Measurements from ENCODE around the gene PPP4R4.
A peak's percentile ranks its signal among the peaks of the same experiment; 100 is the strongest.

Gene PPP4R4

DNA sequence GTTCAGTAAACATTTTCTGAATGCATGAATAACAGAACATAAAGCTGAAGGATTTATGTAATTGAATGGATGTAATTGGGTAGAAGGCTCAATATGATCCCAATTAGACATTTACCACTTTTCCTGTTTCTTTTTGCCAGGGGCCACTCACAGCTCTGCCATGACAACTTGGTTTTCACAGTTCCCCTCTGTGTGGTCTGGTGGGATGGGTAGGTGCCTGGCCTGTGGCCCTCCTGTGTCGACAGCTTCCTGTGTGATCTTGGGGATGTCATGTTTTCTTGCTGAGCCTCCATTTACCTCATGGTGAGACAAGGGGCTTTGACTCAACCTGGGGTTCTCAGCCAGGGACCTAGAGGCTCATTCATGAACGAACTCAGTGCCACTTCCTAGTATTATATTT lies 131.5 kb downstream of the PPP4R4 start:
- DNase-seq (ENCODE audit: low spot score) = no peak
- FAIRE-seq = no peak

DNA sequence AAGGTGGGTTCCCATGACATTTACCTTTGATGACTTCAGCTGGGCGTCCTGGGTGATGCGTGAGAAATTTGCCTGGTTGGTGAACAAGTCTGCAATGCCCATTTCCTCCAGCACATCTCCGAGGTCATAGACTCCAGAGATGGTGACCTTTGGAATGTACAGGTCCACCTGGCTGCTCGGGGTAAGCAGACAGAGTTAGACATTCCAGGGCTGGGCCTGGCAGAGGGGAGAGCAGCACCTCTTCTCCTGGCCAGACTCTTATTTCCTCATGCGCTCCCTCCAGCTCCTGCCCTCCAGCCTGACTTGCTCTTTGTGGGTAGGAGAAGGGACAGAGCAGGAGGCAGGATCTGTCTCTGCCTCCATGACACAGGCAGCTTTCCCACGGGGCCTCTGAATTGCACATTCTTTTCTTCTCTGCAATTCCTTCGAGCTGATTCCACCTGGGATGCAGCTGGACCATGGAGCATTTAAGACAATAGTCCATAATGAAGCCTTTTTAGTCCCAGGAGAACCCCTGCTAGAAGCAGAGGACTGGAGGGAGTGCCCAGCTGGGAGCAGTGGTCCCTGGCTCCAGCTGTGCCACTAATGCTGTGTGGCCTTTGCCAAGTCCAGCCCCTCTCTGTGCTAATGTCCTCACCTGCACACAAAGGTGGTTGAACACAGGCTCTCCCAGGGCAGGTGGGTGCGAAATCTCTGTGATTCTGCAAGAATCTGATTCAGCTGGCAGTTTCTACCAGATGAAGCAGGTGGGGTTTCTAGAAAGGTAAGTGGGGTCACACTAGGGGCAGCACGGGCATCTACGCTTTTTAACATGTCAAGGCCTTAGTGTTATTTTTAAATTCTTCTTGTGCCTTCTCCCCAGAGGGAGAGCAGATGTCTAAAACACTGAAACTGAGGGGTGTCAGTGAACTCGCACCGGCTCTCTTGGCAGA lies 132.2 kb downstream of the PPP4R4 start:
- no peak for DNase-seq (ENCODE audit: low spot score)
- no peak for FAIRE-seq

DNA sequence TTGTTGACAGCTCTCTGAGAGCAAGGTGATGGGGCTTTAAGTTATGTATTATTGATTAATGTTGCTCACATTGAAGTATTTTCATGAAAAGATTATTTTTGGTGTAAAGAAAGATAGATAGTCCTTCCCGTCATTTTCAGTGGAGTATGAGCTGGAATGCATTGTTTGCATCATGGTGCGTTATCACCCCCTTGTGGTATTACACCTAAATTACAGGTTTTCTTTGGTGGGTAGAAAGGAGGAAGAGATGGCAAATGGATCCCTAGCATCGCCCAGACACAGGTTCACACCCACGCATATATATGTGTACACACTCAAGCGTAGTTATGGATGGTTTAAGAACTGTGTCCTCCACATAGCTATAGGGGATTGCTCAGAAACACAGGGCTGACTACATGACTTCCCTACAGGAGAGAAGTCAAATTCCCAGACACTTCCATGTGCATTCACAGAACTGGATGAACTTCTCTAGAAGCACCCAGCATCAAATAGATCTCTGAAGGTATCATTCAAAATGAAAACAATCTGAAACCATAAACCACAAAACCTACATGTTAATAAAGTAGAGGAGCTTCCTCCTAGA lies 133.4 kb downstream of the PPP4R4 start:
- no peak for FAIRE-seq
- DNase-seq (ENCODE audit: low spot score) = peak; percentile 4

DNA sequence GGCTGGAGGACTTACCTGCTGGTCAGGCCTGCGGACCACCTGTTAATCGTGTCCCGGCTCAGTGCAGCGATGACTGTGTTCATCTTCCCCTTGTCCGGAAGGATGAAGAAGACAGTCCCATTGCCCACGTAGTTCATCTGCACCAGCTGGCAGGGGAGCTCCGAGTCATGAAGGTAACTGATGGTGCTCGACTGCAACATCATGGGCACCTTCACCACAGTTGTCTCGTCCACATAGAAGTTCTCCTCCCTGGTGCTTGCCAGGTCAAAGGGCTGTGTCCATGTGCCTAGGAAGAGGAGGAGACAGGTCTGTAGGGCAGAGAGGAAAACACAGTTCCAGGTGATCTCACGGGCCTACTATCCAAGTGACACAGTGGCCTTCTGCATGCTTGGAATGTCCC lies 135.6 kb downstream of the PPP4R4 start:
- no peak for DNase-seq (ENCODE audit: low spot score)
- no peak for FAIRE-seq

DNA sequence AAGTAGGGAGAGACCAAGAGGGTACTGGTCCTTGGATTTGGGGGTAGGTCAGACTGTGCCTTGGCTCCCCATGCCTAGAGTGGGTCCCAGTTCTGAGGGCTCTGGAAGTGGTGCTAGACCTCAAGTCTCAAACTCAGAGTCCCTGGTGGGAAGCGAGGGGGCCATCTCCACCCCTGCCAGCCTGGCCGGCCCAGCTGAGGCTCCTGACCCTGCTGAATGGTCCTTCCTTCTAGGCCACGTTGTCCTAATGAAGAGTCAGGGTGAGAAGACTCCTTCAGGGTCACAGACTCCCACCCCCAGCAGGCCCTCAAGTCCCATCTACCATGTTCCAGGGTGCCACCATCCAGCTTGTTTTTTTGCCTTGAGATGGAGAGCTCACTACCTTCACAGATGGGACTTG lies 136.1 kb downstream of the PPP4R4 start:
- no peak for FAIRE-seq
- no peak for DNase-seq (ENCODE audit: low spot score)

DNA sequence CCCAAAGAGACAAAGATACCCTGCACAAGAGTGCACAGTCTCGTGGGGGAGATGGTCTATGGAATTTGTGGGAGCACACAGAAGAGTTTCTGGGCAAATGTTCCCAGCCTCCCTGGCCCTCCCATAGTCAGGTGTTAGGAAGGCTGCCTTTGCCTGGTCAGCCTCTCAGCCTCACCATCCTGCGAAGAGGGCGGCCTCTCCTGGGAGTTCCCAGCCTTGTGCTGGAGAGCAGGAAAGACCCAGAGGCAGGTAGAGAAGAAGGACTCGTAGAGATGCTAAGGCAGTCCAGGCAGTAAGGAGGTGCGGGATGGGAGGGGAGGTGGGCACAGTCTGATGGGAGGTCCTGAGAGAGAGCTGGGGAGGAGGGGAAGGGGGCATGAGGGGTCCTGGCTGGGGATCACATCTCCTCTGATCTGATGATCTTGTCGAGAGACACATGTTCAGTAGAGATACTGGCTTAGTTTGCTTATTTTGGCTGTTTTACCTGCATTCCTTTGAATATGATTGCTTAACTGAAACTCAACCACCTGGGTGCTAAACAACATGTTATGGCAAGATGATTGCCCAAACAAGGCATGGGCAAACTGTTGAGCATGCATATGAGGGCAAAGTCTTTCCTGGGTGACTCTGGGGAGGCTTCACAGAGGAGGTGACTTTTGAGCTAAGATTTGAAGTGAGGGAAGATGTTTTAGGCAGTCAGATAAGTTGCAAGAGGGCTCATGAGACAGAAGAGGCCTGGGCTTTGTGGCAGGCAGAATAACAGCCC lies 138.5 kb downstream of the PPP4R4 start:
- no peak for FAIRE-seq
- DNase-seq (ENCODE audit: low spot score) = no peak

DNA sequence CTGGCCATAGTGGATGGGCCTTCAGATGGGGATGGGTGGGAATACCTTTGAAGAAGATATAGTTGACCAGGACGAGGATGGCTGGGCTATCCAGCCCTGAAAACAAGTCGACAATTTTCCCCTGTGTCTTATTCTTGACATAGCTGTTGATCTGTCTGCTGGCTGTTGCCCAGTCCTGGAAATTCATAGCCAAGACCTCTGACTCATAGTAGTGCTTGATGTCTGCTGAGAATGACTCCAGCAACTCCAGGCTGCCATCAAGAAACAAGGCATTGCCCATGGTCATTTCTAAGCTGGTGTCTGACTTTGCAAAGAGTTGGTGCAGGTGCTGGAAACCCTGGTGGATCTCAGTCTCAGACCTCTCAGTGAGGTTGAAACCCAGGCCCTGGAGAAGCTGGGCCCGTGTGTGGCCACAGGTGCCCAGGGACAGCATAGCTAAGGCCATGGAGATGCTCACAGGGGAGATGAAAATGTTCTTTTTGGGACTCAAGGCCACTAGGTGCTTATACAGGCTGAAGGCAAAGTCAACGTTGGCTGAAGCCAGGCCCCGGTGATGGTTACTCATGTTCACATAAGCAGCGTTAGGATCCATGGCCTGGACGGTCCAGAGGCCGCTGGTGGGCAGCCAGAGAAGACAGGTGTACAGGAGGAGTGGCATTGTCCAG lies 140.0 kb downstream of the PPP4R4 start:
- FAIRE-seq (no peak), DNase-seq (ENCODE audit: low spot score) (no peak)

DNA sequence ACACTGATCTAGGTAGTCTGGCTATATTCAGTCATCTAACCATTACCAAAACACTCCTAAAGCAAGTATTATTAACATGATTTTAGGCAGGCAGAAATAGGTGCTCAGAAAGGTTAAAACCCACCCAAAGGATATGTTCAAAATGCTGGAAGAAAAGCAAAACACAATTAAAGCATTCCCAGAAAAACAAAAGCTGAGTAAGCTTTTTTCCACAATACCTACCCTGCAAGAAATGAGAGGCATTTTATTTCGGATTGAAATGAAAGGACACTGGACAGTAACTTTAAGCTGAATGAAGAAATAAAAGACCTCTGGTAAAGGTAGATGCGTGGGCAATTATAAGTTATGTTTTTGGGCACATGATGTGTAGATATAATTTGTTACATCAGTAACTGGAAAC lies 140.8 kb downstream of the PPP4R4 start:
- DNase-seq (ENCODE audit: low spot score) = no peak
- no peak for FAIRE-seq

DNA sequence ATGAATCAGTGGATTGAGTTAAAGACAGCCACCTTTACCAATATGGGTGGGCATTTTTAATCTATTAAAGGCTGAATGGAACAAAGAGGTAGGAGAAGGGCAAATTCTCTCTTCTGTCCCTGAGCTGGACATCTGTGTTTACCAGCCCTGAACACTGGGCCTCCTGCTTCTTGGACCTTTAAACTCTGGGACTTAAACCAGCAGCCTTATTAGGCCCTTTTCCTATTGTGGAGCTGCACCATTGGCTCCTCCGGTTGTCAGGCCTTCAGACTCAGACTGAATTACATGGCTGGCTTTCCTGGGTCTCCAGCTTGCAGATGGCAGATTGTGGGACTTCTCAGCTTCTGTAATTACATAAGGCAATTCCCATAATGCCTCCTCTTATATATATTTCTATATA lies 142.6 kb downstream of the PPP4R4 start:
- FAIRE-seq (no peak), DNase-seq (ENCODE audit: low spot score) (no peak)

DNA sequence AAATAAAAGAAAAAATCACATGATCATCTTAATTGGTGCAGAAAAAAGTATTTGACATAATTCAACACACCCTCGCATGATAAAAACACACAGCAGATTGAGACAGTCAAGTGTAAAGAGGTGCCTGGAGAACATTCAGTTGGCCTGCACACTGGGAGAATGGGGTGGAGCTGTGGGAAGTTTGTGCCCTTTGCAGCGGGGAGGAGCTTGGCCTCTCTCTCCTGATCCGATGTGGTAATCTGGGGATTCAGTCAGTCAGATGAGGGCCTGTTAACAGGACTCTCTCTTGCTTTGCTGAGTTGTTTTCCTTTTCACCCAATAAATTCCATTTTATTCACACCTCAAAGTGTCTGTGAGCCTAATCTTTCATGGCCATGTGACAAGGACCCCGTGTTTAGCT lies 143.1 kb downstream of the PPP4R4 start:
- no peak for FAIRE-seq
- no peak for DNase-seq (ENCODE audit: low spot score)

DNA sequence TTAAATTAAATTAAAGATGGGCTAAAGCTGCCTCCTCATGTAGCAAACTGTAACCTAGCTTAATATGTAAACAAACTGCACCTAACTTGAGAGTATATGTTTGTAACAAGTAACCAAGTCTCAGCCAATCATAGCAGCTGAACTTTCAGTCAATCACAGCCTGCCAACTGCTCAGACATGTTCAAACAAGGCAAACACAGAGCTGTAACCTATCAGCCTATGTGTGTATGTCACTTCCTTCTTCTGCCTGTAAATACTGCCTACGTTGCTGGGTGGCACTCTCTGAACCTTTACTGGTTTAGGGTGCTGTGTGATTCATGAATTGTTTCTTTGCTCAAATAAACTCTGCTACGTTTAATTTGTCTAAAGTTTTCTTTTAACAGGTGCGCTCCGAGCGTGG lies 146.1 kb downstream of the PPP4R4 start:
- FAIRE-seq = no peak
- DNase-seq (ENCODE audit: low spot score) = no peak

DNA sequence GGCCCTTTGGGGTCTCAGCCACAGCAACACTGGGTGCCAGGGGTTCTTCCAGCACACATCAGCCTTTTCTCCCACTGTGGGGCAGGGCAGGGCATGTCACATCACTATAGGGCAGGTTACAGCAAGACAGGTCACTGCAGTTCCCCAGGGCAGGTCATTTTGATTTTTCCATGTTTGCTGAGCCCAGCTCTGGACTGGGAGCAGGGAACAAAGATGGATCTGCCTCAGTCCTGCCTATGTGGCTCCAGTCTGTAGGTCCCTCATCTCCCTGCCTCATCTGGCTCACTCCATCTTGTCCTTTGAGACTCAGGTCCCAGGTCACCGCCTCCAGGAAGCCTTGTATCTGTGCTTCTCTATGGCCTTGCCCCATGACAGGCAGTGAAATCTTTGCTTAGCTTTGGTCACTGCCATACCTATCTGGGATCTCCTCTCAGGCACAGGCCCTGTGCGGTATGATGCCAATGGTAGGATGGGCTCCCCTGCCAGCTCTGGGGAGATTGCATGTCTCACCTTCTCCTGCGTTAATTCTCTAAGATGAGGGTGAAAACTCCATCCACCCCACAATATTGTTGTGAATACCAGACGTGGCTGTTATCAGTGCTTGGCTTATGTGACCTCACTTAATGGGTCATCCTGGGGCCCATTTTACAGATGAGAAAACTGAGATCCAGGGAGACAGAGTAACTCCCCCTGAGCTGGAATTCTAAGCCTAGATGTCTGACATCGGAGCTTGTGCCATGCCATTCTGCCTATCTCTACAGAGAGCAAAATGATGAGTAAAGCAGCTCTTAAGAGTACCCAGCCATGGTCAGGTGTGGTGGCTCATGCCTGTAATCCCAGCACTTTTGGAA lies 147.5 kb downstream of the PPP4R4 start:
- no peak for FAIRE-seq

DNA sequence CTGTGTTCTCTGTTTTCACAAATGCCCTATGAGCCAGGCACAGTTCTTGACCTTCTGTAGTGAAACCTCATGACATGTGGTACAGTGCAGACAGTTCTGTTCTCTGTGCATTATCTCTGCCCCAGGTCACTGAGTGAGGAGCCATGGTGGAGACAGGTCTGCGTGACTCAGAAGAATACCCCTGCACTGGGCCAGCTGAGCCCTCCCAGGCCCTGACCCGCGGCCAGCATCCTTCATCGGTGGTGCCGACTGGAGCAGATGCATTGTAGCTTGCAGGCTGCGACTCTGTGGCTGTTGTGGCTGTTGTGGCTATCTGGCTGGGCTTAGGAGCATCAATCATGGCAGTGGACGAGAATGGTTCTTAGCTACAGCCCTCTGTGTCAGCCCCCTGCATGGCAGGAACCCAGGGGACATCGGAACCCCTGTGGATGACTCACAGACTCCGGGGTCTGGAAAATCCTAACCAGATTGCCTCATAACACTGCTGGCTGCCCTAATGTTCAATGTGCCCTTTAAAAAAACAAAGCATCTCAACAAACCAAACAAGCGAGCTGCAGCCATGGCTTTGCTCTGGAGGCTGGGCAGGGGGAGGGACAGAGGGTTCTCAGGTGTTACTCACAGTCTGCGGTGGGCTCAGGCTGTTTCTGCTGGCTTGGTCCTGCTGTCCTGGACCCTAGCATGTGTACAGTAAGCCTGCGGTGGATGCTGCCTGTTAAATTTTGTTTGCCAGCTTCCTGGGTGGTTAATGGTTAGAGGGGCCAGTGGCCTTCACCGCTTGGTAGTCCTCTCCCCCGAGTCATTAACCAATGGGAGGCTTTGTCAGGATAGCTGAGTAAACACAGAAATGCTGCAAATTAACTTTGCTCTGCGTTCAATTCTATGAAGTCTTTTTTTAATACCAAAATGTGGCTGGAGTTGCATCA lies 148.8 kb downstream of the PPP4R4 start, which contains the start of gene SERPINA6:
Gene SERPINA6 (minus strand): TSS at position 689 of the 923 bp plus-strand sequence. CDS start 8,688 bp downstream, outside the sequence.
- FAIRE-seq = peak; percentile 82
- DNase-seq (ENCODE audit: low spot score) = peak; percentile 79

More for the DNA sequence above, 147.5 kb downstream of the PPP4R4 start:
- DNase-seq (ENCODE audit: low spot score) = no peak

DNA sequence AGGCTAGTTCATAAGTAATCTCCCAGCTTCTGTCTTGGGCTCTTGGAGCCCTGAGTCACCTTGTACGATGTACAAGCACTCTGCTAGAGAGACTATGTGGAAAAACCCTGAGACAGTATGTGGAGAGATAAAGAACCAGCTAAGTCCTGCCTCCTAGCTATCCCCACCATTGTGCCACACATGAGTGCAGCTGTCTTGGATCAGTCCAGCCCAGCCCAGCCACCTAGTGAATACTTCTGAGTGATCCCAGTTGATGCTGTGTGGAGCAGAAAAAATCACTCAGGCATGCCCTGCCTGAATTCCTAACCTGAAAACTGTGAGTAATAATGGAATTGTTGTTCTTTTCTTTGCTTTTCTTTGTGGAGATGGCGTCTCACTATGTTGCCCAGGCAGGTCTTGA lies 154.1 kb downstream of the PPP4R4 start:
- FAIRE-seq (peak; percentile 85), DNase-seq (ENCODE audit: low spot score) (peak; percentile 83)
